Measurements from ENCODE around the gene CLNK. TPM values are rescaled to one million over a fixed set of nuclear protein-coding genes. Genes with fewer than 3 reads are reported as not detected.
"Not testable (repeated sequence)": the region's sequence is repeated elsewhere in the genome, so short reads cannot be mapped to it uniquely, and the experiment has no call there.

The CLNK gene
- total RNA-seq, 4 donors from 2014 or later, result 0.17 to 1.3 (median 0.45) TPM; not detected in 1

- intact Hi-C loops (cut with DNase I; ENCODE audit: low total_unique reads), result no loop called here
- H3K4me3 ChIP-seq (ENCODE audit: low read depth, poor library complexity, severe bottlenecking), result no peak overlapping the region
- TF ChIP-seq, protein P1, sequence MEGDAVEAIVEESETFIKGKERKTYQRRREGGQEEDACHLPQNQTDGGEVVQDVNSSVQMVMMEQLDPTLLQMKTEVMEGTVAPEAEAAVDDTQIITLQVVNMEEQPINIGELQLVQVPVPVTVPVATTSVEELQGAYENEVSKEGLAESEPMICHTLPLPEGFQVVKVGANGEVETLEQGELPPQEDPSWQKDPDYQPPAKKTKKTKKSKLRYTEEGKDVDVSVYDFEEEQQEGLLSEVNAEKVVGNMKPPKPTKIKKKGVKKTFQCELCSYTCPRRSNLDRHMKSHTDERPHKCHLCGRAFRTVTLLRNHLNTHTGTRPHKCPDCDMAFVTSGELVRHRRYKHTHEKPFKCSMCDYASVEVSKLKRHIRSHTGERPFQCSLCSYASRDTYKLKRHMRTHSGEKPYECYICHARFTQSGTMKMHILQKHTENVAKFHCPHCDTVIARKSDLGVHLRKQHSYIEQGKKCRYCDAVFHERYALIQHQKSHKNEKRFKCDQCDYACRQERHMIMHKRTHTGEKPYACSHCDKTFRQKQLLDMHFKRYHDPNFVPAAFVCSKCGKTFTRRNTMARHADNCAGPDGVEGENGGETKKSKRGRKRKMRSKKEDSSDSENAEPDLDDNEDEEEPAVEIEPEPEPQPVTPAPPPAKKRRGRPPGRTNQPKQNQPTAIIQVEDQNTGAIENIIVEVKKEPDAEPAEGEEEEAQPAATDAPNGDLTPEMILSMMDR (IDR thresholded peaks at IDR 0.05), result no peak
- no peak for TF ChIP-seq POLR2A (IDR thresholded peaks at IDR 0.05)
- DNase-seq (ENCODE audit: low spot score in 2 of 2), result no peak
- 82 to 83% methylated on average over 13 of the region's 13 CpGs for WGBS, 2 donors
Measured at GRCh38 chr4:10620935-10621488, 63.6 kb downstream of the CLNK start.

- TF ChIP-seq POLR2A (IDR thresholded peaks at IDR 0.05), result no peak
- TF ChIP-seq, protein P1 (IDR thresholded peaks at IDR 0.05), result no peak
- intact Hi-C loops (cut with DNase I; ENCODE audit: low total_unique reads), result no loop called here
Measured at GRCh38 chr4:10619855-10620254, 64.7 kb downstream of the CLNK start.

GRCh38 chr4:10619220-10619619 is 65.3 kb downstream of the CLNK start:
- DNase-seq (ENCODE audit: low spot score in 2 of 2), result no peak
- 14 to 20% methylated on average over 6 of the region's 6 CpGs for WGBS, 2 donors
- TF ChIP-seq, protein P1 (IDR thresholded peaks at IDR 0.05), result no peak
- TF ChIP-seq POLR2A (IDR thresholded peaks at IDR 0.05), result no peak
- intact Hi-C loops (cut with DNase I; ENCODE audit: low total_unique reads), result no loop called here
- no peak overlapping the region for H3K4me3 ChIP-seq (ENCODE audit: low read depth, poor library complexity, severe bottlenecking)

More at GRCh38 chr4:10619855-10620254, 64.7 kb downstream of the CLNK start:
- WGBS, 2 donors, result 86 to 90% methylated on average over 11 of the region's 11 CpGs
- DNase-seq (ENCODE audit: low spot score in 2 of 2), result no peak
- H3K4me3 ChIP-seq (ENCODE audit: low read depth, poor library complexity, severe bottlenecking), result no peak overlapping the region

DNA sequence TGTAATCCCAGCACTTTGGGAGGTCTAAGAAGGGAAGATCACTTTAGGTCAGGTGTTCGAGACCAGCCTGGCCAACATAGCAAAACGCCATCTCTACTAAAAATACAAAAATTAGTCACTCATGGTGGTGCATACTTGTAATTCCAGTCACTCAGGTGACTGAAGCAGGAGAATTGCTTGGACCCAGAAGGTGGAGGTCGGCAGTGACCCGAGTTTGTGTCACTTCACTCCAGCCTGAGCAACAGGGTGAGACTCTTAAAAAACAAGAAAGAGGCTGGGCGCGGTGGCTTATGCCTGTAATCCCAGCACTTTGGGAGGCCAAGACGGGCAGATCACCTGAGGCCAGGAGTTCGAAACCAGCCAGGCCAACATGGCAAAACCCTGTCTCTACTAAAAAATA is 69.6 kb downstream of the CLNK start:
- 91 to 92% methylated on average over 8 of the region's 8 CpGs for WGBS, 2 donors
- DNase-seq (ENCODE audit: low spot score in 2 of 2); H3K4me3 ChIP-seq (ENCODE audit: low read depth, poor library complexity, severe bottlenecking); intact Hi-C loops (cut with DNase I; ENCODE audit: low total_unique reads): not testable (repeated sequence)

DNA sequence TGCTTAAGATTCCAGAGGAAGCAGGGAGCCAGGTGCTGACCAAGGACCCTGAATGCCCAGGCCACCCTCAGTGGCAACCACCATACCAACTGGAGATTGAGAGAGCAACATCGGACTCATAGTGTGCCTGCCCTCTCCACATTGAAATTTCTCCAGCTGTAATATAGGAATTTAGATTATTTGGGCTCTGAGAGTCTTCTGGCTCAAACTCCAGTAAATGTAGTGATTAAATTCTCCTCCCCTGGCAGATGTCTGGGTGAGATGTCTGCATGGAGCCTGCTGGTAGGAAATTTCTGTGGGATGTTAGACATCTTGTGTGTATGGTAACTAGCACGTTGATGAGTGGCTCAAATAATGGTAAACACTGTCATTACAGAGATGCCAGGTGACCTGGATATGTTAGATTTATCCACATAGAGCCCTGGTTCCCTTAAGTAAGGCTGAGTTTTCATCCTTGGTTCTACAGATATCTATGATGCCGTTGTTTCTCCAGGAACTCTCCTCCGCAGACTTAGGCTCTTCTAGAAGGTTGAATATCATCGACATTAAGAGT is 70.6 kb downstream of the CLNK start:
- intact Hi-C loops (cut with DNase I; ENCODE audit: low total_unique reads), result no loop called here
- H3K4me3 ChIP-seq (ENCODE audit: low read depth, poor library complexity, severe bottlenecking), result no peak overlapping the region
- no peak for DNase-seq (ENCODE audit: low spot score in 2 of 2)
- WGBS, 2 donors, result 63 to 65% methylated on average over 5 of the region's 5 CpGs
- TF ChIP-seq, protein P1 (IDR thresholded peaks at IDR 0.05), result no peak
- no peak for TF ChIP-seq POLR2A (IDR thresholded peaks at IDR 0.05)

GRCh38 chr4:10612476-10612875 is 72.1 kb downstream of the CLNK start:
- no peak for DNase-seq (ENCODE audit: low spot score in 2 of 2)
- TF ChIP-seq POLR2A (IDR thresholded peaks at IDR 0.05), result no peak
- TF ChIP-seq, protein P1 (IDR thresholded peaks at IDR 0.05), result no peak
- intact Hi-C loops (cut with DNase I; ENCODE audit: low total_unique reads), result no loop called here
- no peak overlapping the region for H3K4me3 ChIP-seq (ENCODE audit: low read depth, poor library complexity, severe bottlenecking)
- 85% methylated on average over 2 of the region's 2 CpGs for WGBS, 2 donors

Data from lower leg skin (tissue), 4 donors.